A549 (cell line): ENCODE results near the gene DRAXIN. TPM values are rescaled to one million over a fixed set of nuclear protein-coding genes. Genes with fewer than 3 reads are reported as not detected.
A peak's percentile ranks its signal among the peaks of the same experiment; 100 is the strongest.

Experiments
- ATAC-seq, 2 experiments: fragments of 200-7000 bp in 1 of 2; fragments of >200 bp in 1 of 2; cut with Nextera tagmentation in 1 of 2; cut with Tn5 transposase in 1 of 2; 3 replicates each; pipeline versions ENCODE4 v1.8.0 to v1.9.1; 2018 to 2020; ENCODE audit warnings: mild to moderate bottlenecking in 1 of 2, moderate library complexity in 1 of 2
- CTCF ChIA-PET: fragments of 300-600 bp; sonication (Branson Sonifier 250); formaldehyde crosslinking; extraction: SDS; loops from one replicate; lab custom pipeline; 2021; ENCODE audit warnings: antibody characterized with exemption, inconsistent platforms; lab: Yijun Ruan, JAX
- POLR2A ChIA-PET: fragments of 350-600 bp; formaldehyde crosslinking; extraction: SDS; loops from one replicate; lab custom pipeline; 2021; ENCODE audit warnings: antibody characterized with exemption, inconsistent platforms; lab: Yijun Ruan, JAX
- DNase-seq, 2 experiments: peaks; one replicate each; pipeline versions ENCODE4 v3.0.0 to v3.0.0-alpha.2; 2011 to 2016; ENCODE audit warnings: low read depth in 1 of 2, low spot score in 1 of 2
- FAIRE-seq: peaks from 2 replicates; lab custom pipeline; 2011; peaks lifted over from hg19 to GRCh38; lab: Jason Lieb, UNC
- H3K27ac ChIP-seq, 2 experiments: fragments of >200 bp; sonication (Bioruptor Twin); formaldehyde crosslinking; 3 replicates each; pipeline ENCODE4 v1.5.1; 2016 to 2017
- H3K4me1 ChIP-seq: fragments of >200 bp; sonication (Bioruptor Twin); formaldehyde crosslinking; 3 replicates; pipeline ENCODE4 v1.6.1; 2016
- H3K4me2 ChIP-seq: fragments of >200 bp; sonication (Bioruptor Twin); formaldehyde crosslinking; 3 replicates; pipeline ENCODE4 v1.6.1; 2016
- H3K4me3 ChIP-seq: fragments of >200 bp; sonication (Bioruptor Twin); formaldehyde crosslinking; 3 replicates; pipeline ENCODE4 v1.5.1; 2016
- H3K9me3 ChIP-seq: fragments of >200 bp; sonication (Bioruptor Twin); formaldehyde crosslinking; 3 replicates; pipeline ENCODE4 v1.6.1; 2016
- BHLHE40 ChIP-seq: IDR thresholded peaks from 2 replicates; pipeline ENCODE4 v1.6.1; 2012; ENCODE audit warnings: low read depth, low read length, inconsistent platforms
- CBX2 ChIP-seq: fragments of 200-600 bp; sonication (generic); IDR thresholded peaks from 2 replicates; pipeline ENCODE4 v1.6.1; 2016; ENCODE audit warnings: low read depth, mild to moderate bottlenecking, borderline replicate concordance
- CBX8 ChIP-seq: fragments of 200-600 bp; sonication (generic); IDR thresholded peaks from 2 replicates; pipeline ENCODE4 v1.6.1; 2016
- CHD2 ChIP-seq: fragments of 150-350 bp; IDR thresholded peaks from 2 replicates; pipeline ENCODE4 v1.6.1; 2014; ENCODE audit warnings: low read length; ENCODE audit not compliant: partially characterized antibody
- CHD4 ChIP-seq: fragments of 200-600 bp; sonication (generic); IDR thresholded peaks from 2 replicates; pipeline ENCODE4 v1.6.1; 2016; ENCODE audit warnings: antibody characterized with exemption, mild to moderate bottlenecking, borderline replicate concordance
- E2F6 ChIP-seq: IDR thresholded peaks from 2 replicates; pipeline ENCODE4 v1.6.1; 2012; ENCODE audit warnings: low read depth, borderline replicate concordance
- ELK1 ChIP-seq: fragments of 150-350 bp; IDR thresholded peaks from 2 replicates; pipeline ENCODE4 v1.6.1; 2014; ENCODE audit warnings: low read depth, mild to moderate bottlenecking, low read length
- FOXS1 ChIP-seq: fragments of 250-450 bp; sonication (Bioruptor Pico); IDR thresholded peaks from 2 replicates; pipeline ENCODE4 v1.5.0; 2020; ENCODE audit warnings: mild to moderate bottlenecking, moderate library complexity
- GATA3 ChIP-seq: IDR thresholded peaks from 2 replicates; pipeline ENCODE4 v1.6.1; 2012; ENCODE audit warnings: borderline replicate concordance
- HEYL ChIP-seq: fragments of 250-450 bp; sonication (Bioruptor Pico); IDR thresholded peaks from 2 replicates; pipeline ENCODE4 v1.8.0; 2021; ENCODE audit warnings: mild to moderate bottlenecking, moderate library complexity
- HMGXB4 ChIP-seq: fragments of 250-450 bp; sonication (Bioruptor Pico); IDR thresholded peaks from 2 replicates; pipeline ENCODE4 v1.5.0; 2021; ENCODE audit warnings: mild to moderate bottlenecking, moderate library complexity, borderline replicate concordance
- HOXA7 ChIP-seq: fragments of 250-450 bp; sonication (Bioruptor Pico); IDR thresholded peaks from 2 replicates; pipeline ENCODE4 v1.5.0; 2020; ENCODE audit warnings: mild to moderate bottlenecking, moderate library complexity
- HOXB5 ChIP-seq: fragments of 250-450 bp; sonication (Bioruptor Pico); IDR thresholded peaks from 2 replicates; pipeline ENCODE4 v1.5.0; 2020; ENCODE audit warnings: mild to moderate bottlenecking, moderate library complexity
- KDM1A ChIP-seq: fragments of 200-600 bp; sonication (generic); IDR thresholded peaks from 2 replicates; pipeline ENCODE4 v1.6.1; 2016; ENCODE audit warnings: low read depth, mild to moderate bottlenecking
- MAX ChIP-seq: IDR thresholded peaks from 2 replicates; pipeline ENCODE4 v1.6.1; 2012
- MAZ ChIP-seq: fragments of 150-350 bp; IDR thresholded peaks from 2 replicates; pipeline ENCODE4 v1.6.1; 2014; ENCODE audit warnings: antibody characterized with exemption, low read depth, low read length, borderline replicate concordance
- NFE2L2 ChIP-seq: fragments of 150-350 bp; conservative IDR thresholded peaks from 2 replicates; pipeline ENCODE4 v1.6.1; 2014; ENCODE audit warnings: low read length
- PHF8 ChIP-seq: fragments of 200-600 bp; sonication (generic); IDR thresholded peaks from 2 replicates; pipeline ENCODE4 v1.6.1; 2016; ENCODE audit warnings: low read depth, mild to moderate bottlenecking, antibody characterized with exemption, moderate library complexity, borderline replicate concordance
- POLR2AphosphoS2 ChIP-seq: conservative IDR thresholded peaks from 2 replicates; pipeline ENCODE4 v1.6.1; 2012; ENCODE audit warnings: low read length, improper control_type of control experiment, inconsistent platforms
- RARB ChIP-seq: fragments of 250-450 bp; sonication (Bioruptor Pico); IDR thresholded peaks from 2 replicates; pipeline ENCODE4 v1.8.0; 2021; ENCODE audit warnings: mild to moderate bottlenecking, moderate library complexity
- RCOR1 ChIP-seq: fragments of 150-350 bp; IDR thresholded peaks from 2 replicates; pipeline ENCODE4 v1.6.1; 2014; ENCODE audit warnings: antibody characterized with exemption, low read length, low read depth
- SREBF2 ChIP-seq: fragments of 450-650 bp; IDR thresholded peaks from 2 replicates; pipeline ENCODE4 v1.6.1; 2014; ENCODE audit warnings: mild to moderate bottlenecking, moderate library complexity
- TFCP2L1 ChIP-seq: fragments of 250-450 bp; sonication (Bioruptor Pico); IDR thresholded peaks from 2 replicates; pipeline ENCODE4 v1.5.0; 2021; ENCODE audit warnings: mild to moderate bottlenecking
- ZFP36 ChIP-seq: fragments of 450-650 bp; IDR thresholded peaks from 2 replicates; pipeline ENCODE4 v1.6.1; 2014; ENCODE audit warnings: borderline replicate concordance; ENCODE audit not compliant: partially characterized antibody
- ZSCAN20 ChIP-seq: fragments of 250-450 bp; sonication (Bioruptor Pico); IDR thresholded peaks from 2 replicates; pipeline ENCODE4 v1.8.0; 2022; ENCODE audit warnings: mild to moderate bottlenecking, moderate library complexity
- WGBS: methylation state at CpG from one replicate; pipeline ENCODE4 v1.1.6; 2017; ENCODE audit errors: missing lambda C conversion rate; 5-methylcytosine and 5-hydroxymethylcytosine counted together
- polyA plus RNA-seq, 4 experiments: library from polyadenylated mRNA; depleted of rRNA in 3 of 4; stranded (reverse); fragments of >200 nt; fragmentation: RNase III in 1 of 4; extraction: RNeasy Plus Mini Kit Qiagen cat#74134 plus additional on column Dnase treatment in 1 of 4; gene quantifications; 2 replicates in 3 of 4; 3 replicates in 1 of 4; pipeline ENCODE4 v1.2.3, GENCODE V29; 2011 to 2017

The DRAXIN gene
- polyA plus RNA-seq, 2 of the 4 experiments (the other 2 are of a cell fraction), result 0.03 TPM; not detected in 1

GRCh38 chr1:11761285-11761684 is 69.8 kb downstream of the DRAXIN start (continued):
- TF ChIP-seq TFCP2L1 (CRISPR knock-in tag) (no peak), HOXA7 (no peak), ZSCAN20 (CRISPR knock-in tag) (no peak)

GRCh38 chr1:11761988-11762406 is 70.5 kb downstream of the DRAXIN start, which contains the start of gene C1orf167:
TSS of gene C1orf167 (plus strand) at chr1:11762193. CDS start at chr1:11764401, 2,208 bp downstream.
- ChIA-PET CTCF (interaction anchor here (1.3 kb wide), 1 partner anchor 22 kb away, joined by 5 read pairs; no protein-coding TSS in a partner anchor), POLR2A (no interaction called here)
- FAIRE-seq, result no peak
- Histone ChIP-seq H3K4me2 (peak within 1 kb of the TSS; percentile 44), H3K4me1 (no peaks in the 10 kb centered on the region), H3K27ac (no peak within 1 kb of the TSS), H3K9me3 (no peaks in the 10 kb centered on the region), H3K4me3 (no peak within 1 kb of the TSS)
- DNase-seq, result no peak
- 21% methylated on average over 3 of the region's 29 CpGs for WGBS
- ATAC-seq, result peak in 1 of 2 experiments; percentile 68; a peak in 3 of 6 replicates
- TF ChIP-seq CHD2 (no peak), CHD4 (no peak), RARB (CRISPR knock-in tag) (no peak), POLR2AphosphoS2 (no peak), HOXB5 (CRISPR knock-in tag) (no peak), ZSCAN20 (CRISPR knock-in tag) (no peak), NFE2L2 (no peak), CBX2 (no peak), MAX (no peak)

- POLR2A ChIA-PET, result no interaction called here
- H3K4me3 ChIP-seq, result no peak overlapping the region
- no peak for FAIRE-seq
- H3K4me2 ChIP-seq, result no peak overlapping the region
- H3K27ac ChIP-seq, result no peak overlapping the region
- TF ChIP-seq GATA3, result no peak
- no peak for TF ChIP-seq HEYL (CRISPR knock-in tag)
- no peak for TF ChIP-seq SREBF2
- TF ChIP-seq RCOR1, result no peak
- TF ChIP-seq E2F6, result no peak
- no peak for TF ChIP-seq KDM1A
- no peak for TF ChIP-seq BHLHE40
- TF ChIP-seq PHF8, result no peak
- TF ChIP-seq NFE2L2, result no peak
- TF ChIP-seq, all 56 proteins: peak for 0
- ATAC-seq (no peak; a peak in 1 of 6 replicates), DNase-seq (no peak)
- Histone ChIP-seq H3K4me1 (no peaks in the 10 kb centered on the region), H3K9me3 (no peaks in the 10 kb centered on the region)
- WGBS, result 44% methylated on average over 1 of the region's 3 CpGs
- CTCF ChIA-PET, result no interaction called here
These were observed 72.6 kb downstream of the DRAXIN start for GRCh38 chr1:11764115-11764514.

- H3K9me3 ChIP-seq, result no peaks in the 10 kb centered on the region
- POLR2A ChIA-PET, result no interaction called here
- CTCF ChIA-PET, result no interaction called here
- no peak overlapping the region for H3K4me3 ChIP-seq
- DNase-seq (no peak), ATAC-seq (no peak), FAIRE-seq (no peak)
- H3K27ac ChIP-seq, result no peak overlapping the region
- TF ChIP-seq CBX8, result no peak
- TF ChIP-seq ELK1, result no peak
- TF ChIP-seq ZSCAN20 (CRISPR knock-in tag), result no peak
- no peak for TF ChIP-seq TFCP2L1 (CRISPR knock-in tag)
- no peak for TF ChIP-seq RCOR1
- no peak for TF ChIP-seq CBX2
- TF ChIP-seq RARB (CRISPR knock-in tag), result no peak
- TF ChIP-seq HMGXB4 (CRISPR knock-in tag), result no peak
- no peak for TF ChIP-seq HOXB5 (CRISPR knock-in tag)
- TF ChIP-seq MAZ, result no peak
- no peak for TF ChIP-seq FOXS1
- no peak for TF ChIP-seq ZFP36
- H3K4me1 ChIP-seq, result no peaks in the 10 kb centered on the region
- H3K4me2 ChIP-seq, result no peak overlapping the region
- WGBS, result 90% methylated on average over 2 of the region's 7 CpGs
These were observed 73.0 kb downstream of the DRAXIN start for GRCh38 chr1:11764519-11764918.
